Natural killer cell treated with Interleukin-12 subunit alpha and Interleukin-12 subunit beta and Interleukin-15 and Interleukin-18, amount 100 ng/mL, for 72 hours (primary cell): ENCODE data around the gene CASK. TPM values are rescaled to one million over a fixed set of nuclear protein-coding genes. Genes with fewer than 3 reads are reported as not detected.

Experiments used
- ATAC-seq, 2 donors: fragments of 150-1000 bp; cut with Tn5 transposase in 1 of 2; sonication (Bioruptor Pico), chemical (Tn5 transposase) in 1 of 2; 2 replicates each; pipeline ENCODE4 v1.10.0; 2021
- DNase-seq: peaks from one replicate; pipeline ENCODE4 v3.0.0; 2022; ENCODE audit warnings: low spot score
- H3K27ac Mint-ChIP-seq, 2 donors: 1 replicate in 1 of 2; 2 replicates in 1 of 2; pipeline ENCODE4 v1.8.0; 2022; ENCODE audit warnings: mixed read lengths in 2 of 2, mild to moderate bottlenecking in 1 of 2, moderate library complexity in 1 of 2
- H3K27me3 Mint-ChIP-seq, 2 donors: 1 replicate in 1 of 2; 2 replicates in 1 of 2; pipeline ENCODE4 v1.8.0; 2022; ENCODE audit warnings: mixed read lengths in 2 of 2
- H3K36me3 Mint-ChIP-seq: one replicate; pipeline ENCODE4 v1.8.0; 2022; ENCODE audit warnings: mixed read lengths
- H3K4me1 Mint-ChIP-seq, 2 donors: 1 replicate in 1 of 2; 2 replicates in 1 of 2; pipeline ENCODE4 v1.8.0; 2022; ENCODE audit warnings: low read depth in 2 of 2, mixed read lengths in 2 of 2, mild to moderate bottlenecking in 1 of 2
- H3K4me3 Mint-ChIP-seq: one replicate; pipeline ENCODE4 v1.8.0; 2022; ENCODE audit warnings: mixed read lengths
- H3K9me3 Mint-ChIP-seq: 2 replicates; pipeline ENCODE4 v1.8.0; 2022; ENCODE audit warnings: mixed read lengths
- total RNA-seq, 2 donors: library from RNA; stranded (reverse); gene quantifications; one replicate each; pipeline ENCODE4 v1.2.3, GENCODE V29; 2022

The CASK gene
- total RNA-seq, 2 donors from 2014 or later, result 30.5 to 55.3 TPM

DNA sequence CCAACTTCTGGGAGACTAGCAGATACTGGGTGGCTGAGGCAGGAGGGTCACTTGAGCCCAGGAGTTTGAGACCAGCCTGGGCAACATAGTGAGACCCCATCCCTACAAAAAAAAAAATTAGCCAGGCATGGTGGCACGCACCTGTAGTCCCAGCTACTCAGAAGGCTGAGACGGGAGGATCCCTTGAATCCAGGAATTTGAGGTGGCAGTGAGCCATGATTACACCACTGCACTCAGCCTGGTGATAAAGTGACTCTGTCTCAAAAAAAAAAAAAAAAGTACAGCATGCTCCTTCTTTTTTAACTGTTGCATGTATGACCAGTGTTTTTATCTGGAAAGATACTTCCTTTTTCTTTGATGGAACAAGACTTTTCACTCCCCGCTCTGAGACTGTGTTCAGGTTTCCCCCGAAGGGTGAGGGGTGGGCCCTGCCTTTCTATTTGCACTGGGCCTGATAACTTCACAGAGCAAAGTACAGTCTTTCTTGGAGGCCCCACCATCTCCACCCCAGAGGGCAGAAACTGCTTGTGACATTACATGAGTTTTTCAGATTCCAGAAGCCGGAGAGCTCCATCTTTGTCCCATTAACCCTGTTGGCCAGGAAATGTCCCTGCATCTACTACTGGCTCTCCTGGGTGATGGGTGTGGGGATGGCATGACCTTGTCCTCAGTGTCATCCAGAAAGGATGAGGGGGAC is 441.1 kb downstream of the CASK start:
- ATAC-seq, result no peak

DNA sequence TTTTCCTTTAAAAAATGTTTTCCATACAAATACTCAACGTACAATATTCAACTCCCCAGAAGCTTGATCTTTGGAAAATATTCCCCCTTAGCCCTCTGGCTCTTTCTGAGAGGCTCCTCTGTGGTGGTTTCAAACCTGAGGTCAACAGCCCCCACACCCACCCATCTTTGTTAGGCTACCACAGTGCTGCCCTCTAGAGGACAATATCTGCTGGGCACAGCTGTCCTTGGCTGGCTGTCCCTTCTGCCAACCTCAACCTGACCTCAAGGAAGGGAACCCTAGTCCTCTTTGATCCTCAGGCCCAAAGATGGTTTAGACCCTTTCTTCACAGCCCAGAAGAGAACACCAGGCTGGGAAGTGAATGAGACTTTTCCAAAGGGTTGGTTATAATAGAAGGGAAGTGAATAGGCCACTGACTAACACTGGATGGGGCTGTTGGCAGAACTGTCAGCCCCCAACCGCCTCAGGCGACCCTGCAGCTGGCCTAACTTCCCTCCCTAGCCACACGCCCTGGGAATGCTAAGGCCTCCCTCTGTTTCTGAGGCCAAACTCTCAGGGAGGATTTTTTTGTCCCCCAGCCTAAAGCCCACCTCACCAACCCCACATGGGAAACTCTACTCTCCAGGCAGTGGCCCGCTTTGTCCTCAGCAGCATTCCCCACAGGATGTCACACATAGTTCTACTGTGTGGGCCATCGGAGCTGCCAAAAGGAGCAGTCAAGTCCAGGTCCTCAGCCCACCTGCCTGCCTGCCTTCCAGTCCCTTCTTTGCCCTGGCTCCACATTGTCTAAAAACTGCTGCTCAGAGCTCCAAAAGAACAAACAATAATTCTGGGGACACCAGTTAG is 441.9 kb downstream of the CASK start:
- H3K27ac Mint-ChIP-seq, result no peak overlapping the region
- ATAC-seq (peak in 1 of 2 donors; percentile 50), DNase-seq (no peak)
- no peaks in the 10 kb centered on the region for H3K9me3 Mint-ChIP-seq
- H3K27me3 Mint-ChIP-seq, result peaks cover 0 to 5% of the 10 kb centered on the region in 2 donors
- H3K36me3 Mint-ChIP-seq, result no peaks in the 10 kb centered on the region
- no peak overlapping the region for H3K4me3 Mint-ChIP-seq
- H3K4me1 Mint-ChIP-seq, result no peaks in the 10 kb centered on the region

More for the DNA sequence above, 441.1 kb downstream of the CASK start:
- no peak overlapping the region for H3K27ac Mint-ChIP-seq
- no peaks in the 10 kb centered on the region for H3K36me3 Mint-ChIP-seq
- no peak overlapping the region for H3K4me3 Mint-ChIP-seq
- no peak for DNase-seq
- no peaks in the 10 kb centered on the region for H3K9me3 Mint-ChIP-seq
- peaks cover 0 to 5% of the 10 kb centered on the region in 2 donors for H3K27me3 Mint-ChIP-seq
- no peaks in the 10 kb centered on the region for H3K4me1 Mint-ChIP-seq

DNA sequence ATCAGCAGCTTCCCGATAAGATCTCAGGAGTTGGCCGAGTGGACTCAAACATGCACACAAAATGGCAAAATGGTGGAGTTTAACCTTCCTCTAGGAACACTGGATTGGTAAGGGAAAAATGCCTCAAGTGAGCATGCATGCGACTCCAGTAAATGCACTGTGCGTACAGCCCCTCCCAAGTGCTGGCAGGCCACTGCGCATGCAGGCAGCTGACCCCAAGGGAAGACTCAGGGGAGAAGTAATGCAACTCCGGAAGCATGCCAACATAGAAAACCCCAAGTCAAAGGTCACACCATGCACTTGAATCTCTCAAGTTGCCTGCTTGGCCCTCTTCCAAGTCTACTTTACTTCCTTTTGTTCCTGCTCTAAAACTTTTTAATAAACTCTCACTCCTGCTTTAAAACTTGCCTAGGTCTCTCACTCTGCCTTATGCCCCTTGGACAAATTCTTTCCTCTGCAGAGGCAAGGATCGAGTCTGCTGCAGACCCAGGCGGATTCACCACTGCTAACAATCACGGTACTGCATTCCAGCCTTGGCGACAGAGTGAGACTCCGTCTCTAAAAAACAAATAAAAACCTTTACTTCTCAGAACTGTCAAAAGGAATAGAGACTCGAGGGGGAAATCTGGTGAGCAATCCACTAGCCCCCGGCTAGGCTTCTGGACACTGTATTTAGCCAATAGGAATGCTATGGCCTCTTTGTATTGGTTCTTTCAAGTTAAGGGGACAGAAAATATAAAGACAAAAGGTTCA is 442.7 kb downstream of the CASK start:
- Mint-ChIP-seq H3K27ac (no peak overlapping the region), H3K36me3 (no peaks in the 10 kb centered on the region), H3K27me3 (peaks cover 0 to 1% of the 10 kb centered on the region in 2 donors), H3K4me1 (no peaks in the 10 kb centered on the region), H3K9me3 (no peaks in the 10 kb centered on the region), H3K4me3 (no peak overlapping the region)
- no peak for ATAC-seq
- no peak for DNase-seq

DNA sequence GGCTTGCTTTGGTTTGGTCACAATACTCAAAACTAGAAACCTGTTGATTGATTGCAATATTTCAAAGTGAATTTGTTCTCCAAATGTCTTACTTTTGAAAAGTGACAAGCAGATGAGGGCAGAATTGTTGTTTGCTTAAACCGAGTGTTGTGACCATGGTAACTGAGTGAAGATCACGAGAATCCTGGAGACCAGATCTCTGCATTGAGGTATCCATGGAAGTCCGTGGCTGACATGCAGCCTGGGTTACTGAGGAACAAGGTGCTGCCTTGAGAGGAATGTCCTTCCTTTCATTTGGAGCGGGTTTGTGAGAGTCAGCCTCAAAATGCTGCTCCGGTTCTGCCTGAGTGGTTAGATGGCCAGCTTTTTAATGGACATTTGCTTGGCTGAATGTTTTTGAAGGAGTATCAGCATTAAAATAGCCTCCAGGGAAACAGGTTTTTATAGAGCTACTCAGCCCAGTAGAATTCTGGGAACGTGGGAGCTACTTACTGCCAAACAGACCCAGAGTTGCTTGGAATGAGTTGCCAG is 444.9 kb downstream of the CASK start:
- H3K27ac Mint-ChIP-seq, result no peak overlapping the region
- ATAC-seq, result no peak
- H3K4me3 Mint-ChIP-seq, result no peak overlapping the region

DNA sequence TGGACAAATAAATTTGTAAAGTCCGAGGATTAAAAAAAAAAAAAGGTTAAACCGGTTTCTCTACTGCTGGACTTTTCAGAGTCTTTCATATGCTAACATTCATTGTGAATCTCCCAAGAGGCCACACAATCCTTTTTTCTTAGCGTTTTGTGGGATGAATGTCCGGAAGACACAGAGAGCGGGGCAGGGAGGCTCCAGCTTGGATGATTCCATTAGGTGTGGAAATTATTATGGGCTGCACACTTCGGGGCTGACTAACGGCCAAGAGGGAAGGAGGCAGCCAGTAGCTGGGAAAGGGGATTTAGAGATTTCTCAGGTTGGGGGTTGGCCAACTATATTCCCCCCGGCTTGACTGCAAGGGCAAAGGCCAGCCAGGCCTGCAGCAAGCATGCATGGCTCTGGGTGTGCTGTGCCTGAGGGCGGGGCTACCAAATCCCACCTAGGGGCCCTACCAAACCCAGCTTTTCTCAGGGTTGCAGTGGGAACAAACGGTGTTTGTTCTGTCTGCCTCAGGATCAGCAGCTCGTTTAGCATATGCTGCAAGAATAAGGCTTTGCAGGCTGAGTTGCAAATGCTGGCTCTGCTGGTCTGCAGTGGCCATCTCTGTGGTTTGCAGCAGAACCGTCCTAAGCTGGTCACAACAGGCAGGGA is 447.6 kb downstream of the CASK start:
- no peak for DNase-seq
- H3K27me3 Mint-ChIP-seq, result peaks cover 0 to 2% of the 10 kb centered on the region in 2 donors
- no peak for ATAC-seq
- H3K4me1 Mint-ChIP-seq, result peaks cover 0 to 2% of the 10 kb centered on the region in 2 donors
- no peaks in the 10 kb centered on the region for H3K9me3 Mint-ChIP-seq
- no peak overlapping the region for H3K27ac Mint-ChIP-seq
- H3K4me3 Mint-ChIP-seq, result no peak overlapping the region
- no peaks in the 10 kb centered on the region for H3K36me3 Mint-ChIP-seq

More for the DNA sequence above, 444.9 kb downstream of the CASK start:
- DNase-seq, result no peak
- Mint-ChIP-seq H3K4me1 (peaks cover 0 to 2% of the 10 kb centered on the region in 2 donors), H3K27me3 (peaks cover 0 to 2% of the 10 kb centered on the region in 2 donors), H3K36me3 (no peaks in the 10 kb centered on the region), H3K9me3 (no peaks in the 10 kb centered on the region)

DNA sequence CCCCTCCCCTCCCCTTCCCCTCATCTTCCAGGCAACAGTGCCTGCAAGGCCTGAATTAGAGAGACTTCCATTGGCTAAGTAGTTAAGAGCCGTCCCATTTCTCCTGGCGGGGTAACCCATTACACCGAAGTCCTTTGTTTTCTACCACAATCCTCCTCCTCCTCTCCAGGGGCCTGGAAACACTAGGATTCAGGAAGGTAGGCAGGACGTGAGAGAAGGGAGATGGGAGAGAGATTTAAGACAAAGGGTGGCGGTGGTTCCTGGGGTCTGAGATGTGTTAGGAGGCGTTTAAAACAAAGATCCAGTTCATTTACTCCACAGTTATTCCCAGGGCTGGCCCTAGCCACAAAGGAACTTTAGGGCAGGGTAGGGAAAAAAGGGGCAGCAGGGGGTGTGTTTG is 448.2 kb downstream of the CASK start:
- peaks cover 0 to 2% of the 10 kb centered on the region in 2 donors for H3K4me1 Mint-ChIP-seq
- H3K4me3 Mint-ChIP-seq, result no peak overlapping the region
- no peaks in the 10 kb centered on the region for H3K36me3 Mint-ChIP-seq
- H3K27me3 Mint-ChIP-seq, result peaks cover 0 to 2% of the 10 kb centered on the region in 2 donors
- ATAC-seq (no peak), DNase-seq (no peak)
- no peak overlapping the region for H3K27ac Mint-ChIP-seq
- H3K9me3 Mint-ChIP-seq, result no peaks in the 10 kb centered on the region

DNA sequence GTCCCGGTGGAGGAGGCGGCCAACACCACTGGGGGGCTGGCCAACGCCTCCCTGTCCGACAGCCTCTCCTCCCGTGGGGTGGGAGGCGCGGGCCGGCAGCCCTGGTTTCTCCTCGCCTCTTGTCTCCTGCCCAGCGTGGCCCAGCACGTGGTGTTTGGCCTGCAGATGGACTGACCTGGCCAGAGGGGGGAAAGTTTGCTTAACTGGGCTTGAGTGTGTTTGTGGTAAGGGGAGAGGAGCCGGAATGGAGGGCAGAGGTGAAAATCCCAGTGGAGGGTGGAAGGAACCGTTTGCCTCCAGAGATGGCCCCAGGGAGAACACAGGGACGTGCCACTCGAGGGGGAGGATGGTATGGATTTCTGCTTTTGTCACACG is 448.6 kb downstream of the CASK start:
- peaks cover 0 to 2% of the 10 kb centered on the region in 2 donors for H3K4me1 Mint-ChIP-seq
- no peaks in the 10 kb centered on the region for H3K9me3 Mint-ChIP-seq
- no peaks in the 10 kb centered on the region for H3K36me3 Mint-ChIP-seq
- no peak for DNase-seq
- H3K4me3 Mint-ChIP-seq, result no peak overlapping the region
- peaks cover 0 to 2% of the 10 kb centered on the region in 2 donors for H3K27me3 Mint-ChIP-seq
- no peak for ATAC-seq
- H3K27ac Mint-ChIP-seq, result no peak overlapping the region

DNA sequence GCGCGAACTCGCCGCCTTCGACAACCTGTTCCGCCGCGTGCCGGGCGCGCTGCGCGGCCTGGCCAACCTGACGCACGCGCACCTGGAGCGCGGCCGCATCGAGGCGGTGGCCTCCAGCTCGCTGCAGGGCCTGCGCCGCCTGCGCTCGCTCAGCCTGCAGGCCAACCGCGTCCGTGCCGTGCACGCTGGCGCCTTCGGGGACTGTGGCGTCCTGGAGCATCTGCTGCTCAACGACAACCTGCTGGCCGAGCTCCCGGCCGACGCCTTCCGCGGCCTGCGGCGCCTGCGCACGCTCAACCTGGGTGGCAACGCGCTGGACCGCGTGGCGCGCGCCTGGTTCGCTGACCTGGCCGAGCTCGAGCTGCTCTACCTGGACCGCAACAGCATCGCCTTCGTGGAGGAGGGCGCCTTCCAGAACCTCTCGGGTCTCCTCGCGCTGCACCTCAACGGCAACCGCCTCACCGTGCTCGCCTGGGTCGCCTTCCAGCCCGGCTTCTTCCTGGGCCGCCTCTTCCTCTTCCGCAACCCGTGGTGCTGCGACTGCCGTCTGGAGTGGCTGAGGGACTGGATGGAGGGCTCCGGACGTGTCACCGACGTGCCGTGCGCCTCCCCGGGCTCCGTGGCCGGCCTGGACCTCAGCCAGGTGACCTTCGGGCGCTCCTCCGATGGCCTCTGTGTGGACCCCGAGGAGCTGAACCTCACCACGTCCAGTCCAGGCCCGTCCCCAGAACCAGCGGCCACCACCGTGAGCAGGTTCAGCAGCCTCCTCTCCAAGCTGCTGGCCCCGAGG is 449.2 kb downstream of the CASK start:
- Mint-ChIP-seq H3K36me3 (no peaks in the 10 kb centered on the region), H3K4me1 (peaks cover 0 to 2% of the 10 kb centered on the region in 2 donors), H3K9me3 (no peaks in the 10 kb centered on the region), H3K27ac (no peak overlapping the region), H3K27me3 (peaks cover 0 to 2% of the 10 kb centered on the region in 2 donors), H3K4me3 (no peak overlapping the region)
- no peak for ATAC-seq
- DNase-seq, result no peak

DNA sequence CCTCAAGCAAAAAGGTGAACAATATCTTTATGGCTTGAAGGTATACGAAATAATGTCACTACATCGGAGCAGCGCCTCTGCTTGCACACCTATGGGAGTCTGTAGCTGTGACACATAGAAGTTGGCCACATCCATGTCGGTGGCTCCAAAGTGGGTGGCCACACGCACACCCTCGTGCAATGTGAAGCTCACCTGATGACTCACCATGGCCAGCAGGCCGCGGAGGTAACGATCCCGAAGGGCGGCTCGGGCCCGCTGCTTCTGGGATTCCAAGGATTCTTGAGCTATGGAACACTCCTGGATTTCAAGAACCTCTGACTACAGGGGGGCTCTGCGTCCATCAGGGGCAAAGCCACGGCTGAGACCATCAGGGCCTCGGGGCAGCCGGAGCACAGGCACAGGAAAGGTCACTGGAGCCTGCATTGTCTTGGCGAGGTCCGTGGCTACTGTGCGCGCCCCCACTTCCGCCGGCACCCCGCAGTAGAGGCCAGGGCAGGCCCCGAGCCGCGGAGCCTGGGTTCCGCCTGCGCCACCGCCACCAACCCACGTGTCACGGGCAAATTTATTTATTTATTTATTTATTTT is 451.0 kb downstream of the CASK start:
- DNase-seq (no peak), ATAC-seq (no peak)
- no peaks in the 10 kb centered on the region for H3K36me3 Mint-ChIP-seq
- no peak overlapping the region for H3K4me3 Mint-ChIP-seq
- H3K4me1 Mint-ChIP-seq, result peaks cover 0 to 2% of the 10 kb centered on the region in 2 donors
- H3K27ac Mint-ChIP-seq, result no peak overlapping the region
- peaks cover 0 to 2% of the 10 kb centered on the region in 2 donors for H3K27me3 Mint-ChIP-seq
- H3K9me3 Mint-ChIP-seq, result no peaks in the 10 kb centered on the region

DNA sequence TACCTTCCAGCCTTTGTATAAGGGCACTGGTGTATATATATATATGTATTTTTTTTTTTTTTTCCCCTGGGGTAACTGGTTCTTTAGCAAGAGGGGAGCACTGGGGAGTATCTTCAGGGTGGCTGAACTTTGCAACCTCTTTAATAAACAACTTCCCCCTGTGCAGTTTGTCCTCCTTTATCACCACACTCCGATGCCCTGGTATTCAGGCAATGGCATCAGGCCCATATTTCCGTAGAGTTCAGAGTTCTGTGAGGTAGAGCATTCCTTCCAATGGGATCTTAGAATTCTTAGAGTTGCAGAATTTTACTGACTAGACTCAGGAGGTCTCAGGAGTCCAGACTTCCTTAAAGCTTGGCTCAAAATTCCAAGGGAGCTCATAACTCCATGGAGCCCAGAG is 451.6 kb downstream of the CASK start:
- no peak for ATAC-seq
- Mint-ChIP-seq H3K27ac (no peak overlapping the region), H3K36me3 (no peaks in the 10 kb centered on the region), H3K27me3 (peaks cover 0 to 2% of the 10 kb centered on the region in 2 donors), H3K9me3 (no peaks in the 10 kb centered on the region), H3K4me3 (no peak overlapping the region), H3K4me1 (peaks cover 0 to 2% of the 10 kb centered on the region in 2 donors)
- DNase-seq, result no peak

DNA sequence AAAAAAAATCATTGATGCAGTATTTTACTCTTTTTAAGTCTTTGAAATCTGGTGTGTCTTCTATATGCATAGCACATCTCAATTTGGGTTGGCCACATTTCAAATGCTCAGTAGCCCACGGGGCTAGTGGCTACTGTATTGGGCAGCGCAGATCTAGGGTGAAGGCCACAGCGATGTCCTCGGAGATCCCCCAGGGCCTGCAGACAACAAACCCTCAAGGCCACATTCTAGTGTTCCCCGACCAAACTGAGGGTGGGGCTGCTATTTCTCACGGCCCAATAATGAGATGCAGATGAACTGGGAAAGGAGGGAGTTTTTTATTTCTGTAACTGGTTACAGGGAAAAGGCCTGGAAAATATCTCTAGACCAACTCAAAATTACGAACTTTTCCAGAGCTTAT is 452.6 kb downstream of the CASK start:
- Mint-ChIP-seq H3K9me3 (no peaks in the 10 kb centered on the region), H3K36me3 (no peaks in the 10 kb centered on the region), H3K4me3 (no peak overlapping the region), H3K27me3 (peaks cover 0 to 2% of the 10 kb centered on the region in 2 donors), H3K4me1 (peaks cover 0 to 2% of the 10 kb centered on the region in 2 donors), H3K27ac (no peak overlapping the region)
- ATAC-seq, result no peak
- DNase-seq, result no peak

DNA sequence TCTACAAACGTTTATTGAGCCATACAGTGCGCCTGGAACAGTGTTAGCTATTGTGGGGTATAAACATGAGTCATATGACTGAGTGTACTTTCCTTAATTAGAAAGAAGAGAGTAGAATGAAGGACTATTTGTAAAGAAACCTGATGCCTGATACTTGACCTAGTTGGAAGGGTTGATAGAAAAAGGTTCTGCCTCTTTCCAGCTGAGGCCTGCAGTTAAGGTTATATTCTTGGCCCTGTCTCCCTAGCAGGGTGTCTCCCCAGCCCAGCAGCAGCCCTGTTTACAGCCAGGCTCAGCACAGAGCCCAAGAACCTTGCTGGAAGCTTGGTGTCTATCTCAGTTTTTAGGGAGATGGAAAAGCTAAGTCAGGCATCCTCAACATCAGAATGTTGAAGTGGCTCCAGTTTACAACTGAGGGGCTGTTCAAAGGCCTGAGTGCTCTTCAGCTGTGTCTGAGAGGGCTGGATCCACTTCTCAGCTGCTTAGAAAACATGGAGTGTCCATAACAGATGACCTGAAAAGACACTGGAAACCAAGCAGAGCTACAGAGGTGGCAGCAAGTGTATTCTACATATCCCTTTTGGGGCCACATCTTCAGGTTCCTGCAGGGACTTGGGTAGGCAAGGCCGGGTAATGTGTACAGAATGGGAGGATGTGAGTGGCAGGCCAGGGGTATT is 454.6 kb downstream of the CASK start:
- no peak for DNase-seq
- Mint-ChIP-seq H3K4me3 (no peak overlapping the region), H3K4me1 (no peaks in the 10 kb centered on the region), H3K9me3 (no peaks in the 10 kb centered on the region), H3K36me3 (no peaks in the 10 kb centered on the region), H3K27ac (no peak overlapping the region), H3K27me3 (no peaks in the 10 kb centered on the region)
- no peak for ATAC-seq
